ENCODE data around the gene NKX1-1. TPM values are rescaled to one million over a fixed set of nuclear protein-coding genes. Genes with fewer than 3 reads are reported as not detected.

The NKX1-1 gene
- total and polyA plus RNA-seq, 2 of the 8 experiments (the other 6 are each of a cell fraction or from before 2014, with no cell fraction given): not detected

- WGBS, 2 experiments (ENCODE audit: extremely low coverage in 1 of 2, insufficient coverage in 1 of 2, insufficient read length in 1 of 2, insufficient replicate concordance in 2 of 2, low coverage in 1 of 2, low lambda C conversion rate in 2 of 2, missing lambda C conversion rate in 1 of 2): 89% methylated on average over 20 of the region's 34 CpGs; no CpG with 5 or more reads in 1 of the 2 experiments
- Histone ChIP-seq H4K91ac (replicated peaks; ENCODE audit: insufficient read length, low read length) (no peak overlapping the region), H2BK5ac (ENCODE audit: low read depth, low read length) (no peak overlapping the region), H3K4me2 (ENCODE audit: insufficient read depth in 1 of 2, low read depth in 2 of 2, low read length in 2 of 2) (no peak overlapping the region), H4K5ac (ENCODE audit: insufficient read length, low read depth, low read length) (no peak overlapping the region), H3K18ac (ENCODE audit: extremely low read depth, low read length) (no peak overlapping the region), H3K4ac (replicated peaks; ENCODE audit: insufficient read length, low read depth, low read length) (no peak overlapping the region), H3K14ac (ENCODE audit: insufficient read length) (no peak overlapping the region), H2BK20ac (ENCODE audit: low read length) (no peak overlapping the region), H3K9me3 (ENCODE audit: insufficient read depth in 2 of 2, low read depth in 1 of 2, low read length in 1 of 2) (no peaks in the 10 kb centered on the region), H2BK120ac (replicated peaks; ENCODE audit: low read depth, low read length) (no peak overlapping the region), H3K56ac (replicated peaks; ENCODE audit: insufficient read length, low read depth, low read length) (no peak overlapping the region), H3K23ac (ENCODE audit: insufficient read length) (no peak overlapping the region), H4K20me1 (replicated peaks in 1 of 2; ENCODE audit: control insufficient read depth in 1 of 2, insufficient read depth in 2 of 2, low read length in 2 of 2) (peaks cover 0 to 2% of the 10 kb centered on the region in 2 experiments), H3K79me1 (ENCODE audit: low read depth, low read length) (no peaks in the 10 kb centered on the region), H3K36me3 (ENCODE audit: control insufficient read depth in 2 of 4, insufficient read depth in 4 of 4, low read length in 3 of 4) (peaks cover 0 to 8% (median 3%) of the 10 kb centered on the region in 4 experiments; a peak in 3 of 8 replicates), H4K8ac (ENCODE audit: extremely low read depth, insufficient read depth, low read length) (no peak overlapping the region), H3K4me1 (replicated peaks in 1 of 4; ENCODE audit: control insufficient read depth in 3 of 4, insufficient read depth in 4 of 4, low read length in 3 of 4) (no peaks in the 10 kb centered on the region), H2AFZ (ENCODE audit: low read length) (no peak overlapping the region), H3K79me2 (ENCODE audit: control insufficient read depth in 1 of 2, insufficient read depth in 2 of 2, low read length in 2 of 2) (no peaks in the 10 kb centered on the region), H3K23me2 (ENCODE audit: low read depth, low read length) (no peaks in the 10 kb centered on the region), H3K27ac (ENCODE audit: low read depth, low read length) (no peak overlapping the region), H2AK5ac (ENCODE audit: low read depth, low read length) (no peak overlapping the region), H2BK12ac (ENCODE audit: low read depth, low read length) (no peak overlapping the region), H3K27me3 (replicated peaks in 1 of 4; ENCODE audit: control insufficient read depth in 3 of 4, extremely low read depth in 1 of 4, insufficient read depth in 3 of 4, low read length in 3 of 4) (no peaks in the 10 kb centered on the region), H3K9ac (replicated peaks in 1 of 4; ENCODE audit: extremely low read depth in 1 of 4, low read depth in 3 of 4, low read length in 3 of 4) (no peak overlapping the region), H3K4me3 (ENCODE audit: extremely low read depth in 1 of 4, insufficient read depth in 2 of 4, low read depth in 3 of 4, low read length in 4 of 4) (no peak overlapping the region), H2BK15ac (ENCODE audit: low read length) (no peak overlapping the region)
- POLR2A ChIA-PET (ENCODE audit: partially characterized antibody): no interaction called here
- no peak for TF ChIP-seq NRF1 (IDR thresholded peaks at IDR 0.05; ENCODE audit: low read depth, low read length)
- FAIRE-seq (no peak), DNase-seq (ENCODE audit: low read depth in 1 of 2, low spot score in 2 of 2) (no peak)
- CTCF ChIA-PET (ENCODE audit: partially characterized antibody): interaction anchor here (1.0 kb wide), 1 partner anchor 19 kb away, joined by 4 read pairs; no protein-coding TSS in a partner anchor
Observed at GRCh38 chr4:1383728-1384591, 22.3 kb downstream of the NKX1-1 start.

Measured in H1 (cell line).